Testis (tissue), 3 donors: ENCODE measurements around the gene GSG1L2. TPM values are rescaled to one million over a fixed set of nuclear protein-coding genes. Genes with fewer than 3 reads are reported as not detected.
"Not testable (repeated sequence)": the region's sequence is repeated elsewhere in the genome, so short reads cannot be mapped to it uniquely, and the experiment has no call there.

Experiments used
- DNase-seq: peaks from one replicate; pipeline ENCODE4 v3.0.0-alpha.2; 2019
- H3K27ac ChIP-seq, 2 donors: fragments of 200-600 bp; sonication (generic); one replicate each; pipeline ENCODE4 v1.5.1; 2019
- H3K27me3 ChIP-seq: fragments of 200-600 bp; sonication (generic); one replicate; pipeline ENCODE4 v1.5.1; 2019
- H3K36me3 ChIP-seq: fragments of 200-600 bp; sonication (generic); one replicate; pipeline ENCODE4 v1.5.1; 2017; ENCODE audit warnings: low read depth; ENCODE audit errors: missing control alignments
- H3K4me1 ChIP-seq: fragments of 200-600 bp; sonication (generic); one replicate; pipeline ENCODE4 v1.5.1; 2019
- H3K4me3 ChIP-seq, 2 donors: fragments of 200-600 bp; sonication (generic); one replicate each; pipeline ENCODE4 v1.5.1; 2017 to 2019
- H3K9me3 ChIP-seq: fragments of 200-600 bp; sonication (generic); one replicate; pipeline ENCODE4 v1.5.1; 2017
- POLR2A ChIP-seq: fragments of 450-650 bp; IDR thresholded peaks from one replicate; pipeline ENCODE4 v1.6.1; 2017; ENCODE audit warnings: antibody characterized with exemption, mild to moderate bottlenecking, moderate library complexity
- WGBS, 2 donors: methylation state at CpG; one replicate each; pipeline ENCODE4 v1.1.5; 2018; 5-methylcytosine and 5-hydroxymethylcytosine counted together
- intact Hi-C: fragments of 100-400 bp; cut with DNase I; formaldehyde crosslinking; loops from one replicate; pipeline ENCODE4 v1.15.1; 2023; ENCODE audit warnings: low total_unique reads
- polyA plus RNA-seq: library from polyadenylated mRNA; stranded (reverse); fragments of 350-450 nt; fragmentation: Illumina TruSeq; extraction: RNeasy Lipid Tissue Mini Kit (QIAGEN cat#74804); gene quantifications from one replicate; pipeline ENCODE4 v1.2.3, GENCODE V29; 2014; ENCODE audit warnings: low read depth, low replicate concordance; ENCODE audit not compliant: insufficient read depth
- total RNA-seq, 2 donors: library from RNA; depleted of rRNA; stranded (reverse); fragments of >200 nt; gene quantifications; one replicate each; pipeline ENCODE4 v1.2.3, GENCODE V29; 2016
- TF ChIP-seq, protein P1 (sequence below), 3 experiments: fragments of 450-650 bp in 2 of 3; fragments of 200-600 bp in 1 of 3; sonication (generic) in 1 of 3; IDR thresholded peaks; one replicate each; pipeline ENCODE4 v1.5.1; 2016 to 2019; ENCODE audit warnings: antibody characterized with exemption in 3 of 3, mild to moderate bottlenecking in 2 of 3, moderate library complexity in 1 of 3

GSG1L2 gene
- total and polyA plus RNA-seq, 3 donors from 2014 or later = 0.50 to 0.79 TPM; not detected in 1

DNA sequence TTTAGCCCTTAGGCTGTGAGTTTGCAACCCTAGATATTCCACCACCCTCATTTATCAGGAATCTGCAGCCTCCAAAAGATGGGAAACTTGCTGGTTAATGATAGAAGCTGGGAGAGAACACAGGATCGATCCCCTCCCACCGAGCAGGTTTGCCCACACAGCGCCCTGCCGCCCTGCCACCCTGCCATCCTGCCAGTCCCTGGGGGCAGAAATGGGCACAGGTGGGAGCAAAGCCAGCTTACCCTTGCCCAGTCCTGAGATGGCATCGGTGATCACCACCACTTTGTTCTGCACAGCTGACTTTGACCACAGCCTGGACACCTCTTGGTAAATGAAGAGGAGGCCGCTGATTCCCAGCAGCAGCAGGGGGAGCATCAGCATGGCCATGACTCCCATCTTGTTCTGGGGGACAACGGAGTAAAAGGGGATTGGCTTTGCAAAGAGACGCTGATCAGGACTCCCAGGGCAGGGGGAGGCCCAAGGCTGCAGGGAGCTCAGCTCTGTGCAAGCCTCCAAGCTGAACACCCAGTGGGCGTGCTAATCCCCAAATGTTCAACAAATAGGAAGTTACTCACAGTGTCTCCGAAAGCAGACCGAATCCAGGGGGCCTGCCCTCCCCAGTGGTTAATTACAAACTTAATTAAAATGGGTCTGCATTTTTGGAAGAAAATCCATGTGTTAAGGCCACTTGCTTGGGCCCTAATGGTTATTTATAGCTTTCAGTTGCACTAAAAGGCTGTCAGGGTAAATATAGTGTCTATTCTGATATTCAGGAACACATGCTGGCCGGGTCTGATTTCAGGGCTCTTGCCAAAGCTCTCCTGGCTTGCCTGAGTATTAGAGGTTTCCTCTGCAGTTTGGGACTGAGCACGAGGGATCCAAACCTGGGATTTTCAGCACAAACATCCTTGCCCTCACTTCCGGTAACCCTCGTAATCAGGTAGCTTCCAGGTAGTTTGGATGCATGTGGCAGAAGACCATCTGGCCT is 30.7 kb downstream of the GSG1L2 start, which contains the start of gene DHRS7C:
DHRS7C (minus strand) TSS at position 704 of the 988 bp plus-strand sequence; CDS start at position 396, 308 bp downstream.
- no peak within 1 kb of the TSS for H3K4me3 ChIP-seq
- WGBS, 2 donors = 68 to 75% methylated on average over 15 of the region's 15 CpGs
- H3K9me3 ChIP-seq = no peaks in the 10 kb centered on the region
- TF ChIP-seq, protein P1, sequence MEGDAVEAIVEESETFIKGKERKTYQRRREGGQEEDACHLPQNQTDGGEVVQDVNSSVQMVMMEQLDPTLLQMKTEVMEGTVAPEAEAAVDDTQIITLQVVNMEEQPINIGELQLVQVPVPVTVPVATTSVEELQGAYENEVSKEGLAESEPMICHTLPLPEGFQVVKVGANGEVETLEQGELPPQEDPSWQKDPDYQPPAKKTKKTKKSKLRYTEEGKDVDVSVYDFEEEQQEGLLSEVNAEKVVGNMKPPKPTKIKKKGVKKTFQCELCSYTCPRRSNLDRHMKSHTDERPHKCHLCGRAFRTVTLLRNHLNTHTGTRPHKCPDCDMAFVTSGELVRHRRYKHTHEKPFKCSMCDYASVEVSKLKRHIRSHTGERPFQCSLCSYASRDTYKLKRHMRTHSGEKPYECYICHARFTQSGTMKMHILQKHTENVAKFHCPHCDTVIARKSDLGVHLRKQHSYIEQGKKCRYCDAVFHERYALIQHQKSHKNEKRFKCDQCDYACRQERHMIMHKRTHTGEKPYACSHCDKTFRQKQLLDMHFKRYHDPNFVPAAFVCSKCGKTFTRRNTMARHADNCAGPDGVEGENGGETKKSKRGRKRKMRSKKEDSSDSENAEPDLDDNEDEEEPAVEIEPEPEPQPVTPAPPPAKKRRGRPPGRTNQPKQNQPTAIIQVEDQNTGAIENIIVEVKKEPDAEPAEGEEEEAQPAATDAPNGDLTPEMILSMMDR (IDR thresholded peaks at IDR 0.05) = no peak
- no peak for TF ChIP-seq POLR2A
- H3K4me1 ChIP-seq = no peaks in the 10 kb centered on the region
- DNase-seq = no peak
- H3K27ac ChIP-seq = no peak within 1 kb of the TSS
- no peaks in the 10 kb centered on the region for H3K36me3 ChIP-seq
- intact Hi-C loops = no loop called here
- H3K27me3 ChIP-seq = no peaks in the 10 kb centered on the region

DNA sequence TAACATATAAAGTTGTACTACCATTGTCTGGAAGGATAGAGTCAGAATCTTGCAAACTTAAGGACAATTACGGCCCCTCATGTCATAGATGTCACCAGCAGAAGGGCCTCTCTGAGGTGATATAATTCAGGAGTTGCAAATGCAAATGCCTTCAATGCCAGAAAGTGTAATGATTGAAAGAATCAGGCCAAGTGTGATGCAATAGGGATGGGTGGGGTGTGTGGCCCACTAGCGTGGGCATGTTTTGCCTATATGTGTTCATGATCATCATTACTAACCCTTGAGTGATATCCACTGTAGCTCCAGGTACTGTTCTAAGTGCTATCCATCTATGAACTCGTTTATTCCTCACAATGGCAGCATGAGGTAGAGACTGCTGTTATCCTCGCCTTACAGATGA is 31.6 kb downstream of the GSG1L2 start:
- Histone ChIP-seq H3K4me1 (no peaks in the 10 kb centered on the region), H3K27me3 (no peaks in the 10 kb centered on the region), H3K9me3 (no peaks in the 10 kb centered on the region), H3K27ac (no peak overlapping the region), H3K36me3 (no peaks in the 10 kb centered on the region), H3K4me3 (no peak overlapping the region)
- no peak for DNase-seq
- 90 to 98% methylated on average over 4 of the region's 4 CpGs for WGBS, 2 donors
- intact Hi-C loops = no loop called here
- TF ChIP-seq POLR2A = no peak
- TF ChIP-seq, protein P1 (IDR thresholded peaks at IDR 0.05) = no peak

DNA sequence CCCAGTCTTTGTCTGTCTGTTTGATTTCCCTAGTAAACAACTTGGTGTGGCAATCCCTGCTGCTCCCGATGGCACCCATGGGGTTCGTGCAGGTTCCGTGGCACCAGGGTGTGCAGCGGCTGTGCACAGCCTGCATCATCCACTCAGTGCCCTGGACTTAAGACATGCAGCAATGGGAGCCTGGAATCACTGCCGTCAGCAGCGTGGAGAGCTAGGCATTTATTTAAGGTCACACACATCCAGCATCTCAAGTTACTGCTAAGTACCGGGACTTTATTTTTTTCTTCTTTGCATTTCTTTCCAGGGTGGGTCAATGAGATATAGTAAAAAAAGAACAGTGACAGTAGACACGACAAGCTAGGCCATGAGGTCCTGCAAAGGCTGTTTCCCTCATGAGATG is 33.3 kb downstream of the GSG1L2 start:
- intact Hi-C loops = no loop called here
- no peak for DNase-seq
- Histone ChIP-seq H3K36me3 (no peaks in the 10 kb centered on the region), H3K27ac (no peak overlapping the region), H3K4me3 (no peak overlapping the region), H3K4me1 (no peaks in the 10 kb centered on the region), H3K9me3 (no peaks in the 10 kb centered on the region), H3K27me3 (no peaks in the 10 kb centered on the region)
- TF ChIP-seq, protein P1 (IDR thresholded peaks at IDR 0.05) = no peak
- TF ChIP-seq POLR2A = no peak
- 86 to 89% methylated on average over 7 to 8 of the region's 8 CpGs for WGBS, 2 donors

DNA sequence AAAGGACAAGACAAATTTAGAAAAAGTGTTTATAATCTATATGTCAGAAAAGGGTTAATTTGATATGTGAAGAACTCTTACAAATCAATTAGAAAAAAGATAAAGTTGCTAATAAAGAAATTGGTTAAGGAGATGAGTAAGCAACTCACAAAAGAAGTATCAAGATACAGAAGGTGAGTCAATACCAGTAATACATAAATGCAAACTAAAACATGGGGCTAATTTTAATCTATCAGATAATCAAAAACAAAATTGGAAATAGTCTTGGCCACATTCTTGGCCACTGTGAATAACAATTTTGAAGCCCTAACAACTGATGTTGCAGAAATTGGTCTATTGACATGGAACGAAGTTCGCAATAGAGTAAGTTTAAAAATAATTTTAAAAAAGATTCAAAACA is 37.3 kb downstream of the GSG1L2 start:
- Histone ChIP-seq H3K4me3 (no peak overlapping the region), H3K27ac (no peak overlapping the region), H3K9me3 (no peaks in the 10 kb centered on the region), H3K27me3 (no peaks in the 10 kb centered on the region), H3K4me1 (no peaks in the 10 kb centered on the region), H3K36me3 (no peaks in the 10 kb centered on the region)
- no peak for DNase-seq
- TF ChIP-seq POLR2A = no peak
- TF ChIP-seq, protein P1 (IDR thresholded peaks at IDR 0.05) = no peak
- 95 to 100% methylated on average over 2 of the region's 2 CpGs for WGBS, 2 donors
- intact Hi-C loops = no loop called here

DNA sequence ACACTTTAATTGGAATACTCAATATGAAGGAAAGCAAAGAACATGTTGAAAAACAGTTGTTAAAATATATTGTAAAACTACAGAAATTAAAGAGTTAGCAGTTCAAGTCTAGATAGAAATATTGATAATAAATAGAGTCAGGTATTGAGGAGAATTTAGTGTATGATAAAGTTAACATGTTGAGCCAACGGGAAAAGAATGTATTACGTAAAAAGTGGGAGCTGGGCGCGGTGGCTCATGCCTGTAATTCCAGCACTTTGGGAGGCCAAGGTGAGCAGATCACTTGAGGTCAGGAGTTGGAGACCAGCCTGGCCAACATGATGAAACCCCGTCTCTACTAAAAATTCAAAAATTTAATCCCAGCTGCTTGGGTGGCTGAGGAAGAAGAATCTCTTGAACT is 38.4 kb downstream of the GSG1L2 start:
- WGBS, 2 donors = 85 to 97% methylated on average over 5 of the region's 5 CpGs
- H3K4me3 ChIP-seq, H3K9me3 ChIP-seq, H3K27me3 ChIP-seq, DNase-seq, H3K36me3 ChIP-seq, intact Hi-C loops, H3K4me1 ChIP-seq, H3K27ac ChIP-seq: not testable (repeated sequence)
